OCI-LY7 (cell line): ENCODE measurements around the gene KLK10.

Experiments used
- EZH2phosphoT487 ChIP-seq: fragments of 200-600 bp; sonication (generic); IDR thresholded peaks from 2 replicates; pipeline ENCODE4 v1.6.1; 2018; ENCODE audit warnings: low read depth, borderline replicate concordance, mild to moderate bottlenecking, mixed run types, antibody characterized with exemption, low read length, moderate library complexity, mixed read lengths
- TF ChIP-seq, protein P1 (sequence below): fragments of 200-600 bp; sonication (generic); conservative IDR thresholded peaks from 2 replicates; pipeline ENCODE4 v1.5.1; 2014; ENCODE audit warnings: mild to moderate bottlenecking, antibody characterized with exemption, low read length, moderate library complexity, mixed read lengths

DNA sequence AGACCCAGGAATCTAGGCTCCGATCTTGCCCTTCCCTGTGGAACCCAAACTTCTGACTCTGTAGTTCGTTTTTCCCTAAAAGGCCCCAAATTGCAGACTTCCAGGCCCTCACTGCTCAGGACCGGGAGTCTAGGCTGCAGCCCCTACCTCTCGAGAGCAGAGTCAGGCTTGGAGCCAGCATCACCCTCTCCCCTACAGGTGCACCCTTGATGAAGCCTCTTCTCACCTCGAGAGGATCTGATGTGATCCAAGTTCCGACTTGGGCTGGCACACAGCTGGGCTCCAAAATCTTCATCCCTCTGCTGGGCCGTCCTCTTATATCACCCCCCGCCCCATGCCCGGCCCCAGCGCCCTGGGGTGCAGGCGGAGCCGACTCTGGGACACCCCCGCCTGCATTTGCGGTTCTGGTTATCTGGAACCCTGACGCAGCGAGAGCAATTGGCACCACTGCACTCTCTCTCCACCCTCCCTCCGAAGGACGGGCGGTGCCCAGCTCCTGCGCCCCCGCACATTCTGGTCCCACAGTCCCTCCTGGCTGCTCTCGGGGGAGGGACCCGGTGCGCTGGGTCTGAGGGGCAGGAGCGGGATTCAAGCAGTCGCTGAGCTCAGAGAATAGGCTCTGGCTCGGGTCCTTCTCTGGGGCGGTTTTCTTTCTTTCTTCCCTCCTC is 35.8 kb downstream of the KLK10 start, which contains the start of gene KLK7:
- TF ChIP-seq, protein P1, sequence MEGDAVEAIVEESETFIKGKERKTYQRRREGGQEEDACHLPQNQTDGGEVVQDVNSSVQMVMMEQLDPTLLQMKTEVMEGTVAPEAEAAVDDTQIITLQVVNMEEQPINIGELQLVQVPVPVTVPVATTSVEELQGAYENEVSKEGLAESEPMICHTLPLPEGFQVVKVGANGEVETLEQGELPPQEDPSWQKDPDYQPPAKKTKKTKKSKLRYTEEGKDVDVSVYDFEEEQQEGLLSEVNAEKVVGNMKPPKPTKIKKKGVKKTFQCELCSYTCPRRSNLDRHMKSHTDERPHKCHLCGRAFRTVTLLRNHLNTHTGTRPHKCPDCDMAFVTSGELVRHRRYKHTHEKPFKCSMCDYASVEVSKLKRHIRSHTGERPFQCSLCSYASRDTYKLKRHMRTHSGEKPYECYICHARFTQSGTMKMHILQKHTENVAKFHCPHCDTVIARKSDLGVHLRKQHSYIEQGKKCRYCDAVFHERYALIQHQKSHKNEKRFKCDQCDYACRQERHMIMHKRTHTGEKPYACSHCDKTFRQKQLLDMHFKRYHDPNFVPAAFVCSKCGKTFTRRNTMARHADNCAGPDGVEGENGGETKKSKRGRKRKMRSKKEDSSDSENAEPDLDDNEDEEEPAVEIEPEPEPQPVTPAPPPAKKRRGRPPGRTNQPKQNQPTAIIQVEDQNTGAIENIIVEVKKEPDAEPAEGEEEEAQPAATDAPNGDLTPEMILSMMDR = no peak
- no peak for TF ChIP-seq EZH2phosphoT487
